ENCODE measurements around the gene ZCCHC14. TPM values are rescaled to one million over a fixed set of nuclear protein-coding genes. Genes with fewer than 3 reads are reported as not detected.
A peak's percentile ranks its signal among the peaks of the same experiment; 100 is the strongest.

Gene ZCCHC14
- total RNA-seq, 1 experiment from 2014 or later: 45.4 TPM

GRCh38 chr16:87459027-87459426 is 33.8 kb downstream of the ZCCHC14 start:
- no peak for TF ChIP-seq CTCF (IDR thresholded peaks at IDR 0.05; ENCODE audit: unreplicated experiment)
- no peak overlapping the region for H3K27ac Mint-ChIP-seq (ENCODE audit: unreplicated experiment)
- intact Hi-C loops (cut with micrococcal nuclease; ENCODE audit: unreplicated experiment): loop anchor here (5.0 kb wide), 1 partner anchor 52 kb away; no protein-coding TSS in a partner anchor
- peaks cover 27% of the 10 kb centered on the region for H3K36me3 Mint-ChIP-seq (ENCODE audit: insufficient read depth, unreplicated experiment)
- H3K4me3 Mint-ChIP-seq (ENCODE audit: low read depth, unreplicated experiment): no peak overlapping the region
- CTCF ChIA-PET: interaction anchor here (0.6 to 0.7 kb wide), 2 partner anchors 147 to 1749 kb away, joined by 3 read pairs; no protein-coding TSS in a partner anchor
- peaks cover 44% of the 10 kb centered on the region for H3K4me1 Mint-ChIP-seq (ENCODE audit: low read depth, unreplicated experiment)
- no peak for DNase-seq
- no peaks in the 10 kb centered on the region for H3K27me3 Mint-ChIP-seq (ENCODE audit: unreplicated experiment)
- no peaks in the 10 kb centered on the region for H3K9me3 Mint-ChIP-seq (ENCODE audit: low read depth, unreplicated experiment)
- BruUV-seq (replicated peaks): no TSS peak

- intact Hi-C loops (cut with micrococcal nuclease; ENCODE audit: unreplicated experiment): loop anchor here (5.0 kb wide), 1 partner anchor 51 kb away; no protein-coding TSS in a partner anchor
- H3K9me3 Mint-ChIP-seq (ENCODE audit: low read depth, unreplicated experiment): no peaks in the 10 kb centered on the region
- peaks cover 27% of the 10 kb centered on the region for H3K36me3 Mint-ChIP-seq (ENCODE audit: insufficient read depth, unreplicated experiment)
- no peaks in the 10 kb centered on the region for H3K27me3 Mint-ChIP-seq (ENCODE audit: unreplicated experiment)
- no TSS peak for BruUV-seq (replicated peaks)
- CTCF ChIA-PET: no interaction called here
- H3K4me1 Mint-ChIP-seq (ENCODE audit: low read depth, unreplicated experiment): peaks cover 40% of the 10 kb centered on the region
- peak overlapping the region; percentile 46 for H3K4me3 Mint-ChIP-seq (ENCODE audit: low read depth, unreplicated experiment)
- TF ChIP-seq CTCF (IDR thresholded peaks at IDR 0.05; ENCODE audit: unreplicated experiment): no peak
- no peak overlapping the region for H3K27ac Mint-ChIP-seq (ENCODE audit: unreplicated experiment)
- DNase-seq: no peak
Measured at GRCh38 chr16:87458424-87458915, 34.4 kb downstream of the ZCCHC14 start.

GRCh38 chr16:87457709-87458423 is 35.0 kb downstream of the ZCCHC14 start:
- no TSS peak for BruUV-seq (replicated peaks)
- peak overlapping the region; percentile 46 for H3K4me3 Mint-ChIP-seq (ENCODE audit: low read depth, unreplicated experiment)
- no peaks in the 10 kb centered on the region for H3K9me3 Mint-ChIP-seq (ENCODE audit: low read depth, unreplicated experiment)
- peaks cover 27% of the 10 kb centered on the region for H3K36me3 Mint-ChIP-seq (ENCODE audit: insufficient read depth, unreplicated experiment)
- peaks cover 40% of the 10 kb centered on the region for H3K4me1 Mint-ChIP-seq (ENCODE audit: low read depth, unreplicated experiment)
- no peak for TF ChIP-seq CTCF (IDR thresholded peaks at IDR 0.05; ENCODE audit: unreplicated experiment)
- CTCF ChIA-PET: interaction anchor here (0.7 to 1.9 kb wide), 3 partner anchors 9 to 194 kb away, joined by 3 to 11 read pairs (median 3); no protein-coding TSS in a partner anchor
- intact Hi-C loops (cut with micrococcal nuclease; ENCODE audit: unreplicated experiment): loop anchor here (2.0 to 5.0 kb wide), 2 partner anchors 51 to 179 kb away; no protein-coding TSS in a partner anchor
- DNase-seq: peak; percentile 74
- H3K27me3 Mint-ChIP-seq (ENCODE audit: unreplicated experiment): no peaks in the 10 kb centered on the region
- H3K27ac Mint-ChIP-seq (ENCODE audit: unreplicated experiment): peak overlapping the region; percentile 74

GRCh38 chr16:87457061-87457611 is 35.7 kb downstream of the ZCCHC14 start:
- Mint-ChIP-seq H3K4me1 (ENCODE audit: low read depth, unreplicated experiment) (peaks cover 35% of the 10 kb centered on the region), H3K27ac (ENCODE audit: unreplicated experiment) (peak overlapping the region; percentile 74), H3K9me3 (ENCODE audit: low read depth, unreplicated experiment) (no peaks in the 10 kb centered on the region), H3K27me3 (ENCODE audit: unreplicated experiment) (no peaks in the 10 kb centered on the region), H3K4me3 (ENCODE audit: low read depth, unreplicated experiment) (peak overlapping the region; percentile 46), H3K36me3 (ENCODE audit: insufficient read depth, unreplicated experiment) (peaks cover 27% of the 10 kb centered on the region)
- peak; percentile 43 for DNase-seq
- intact Hi-C loops (cut with micrococcal nuclease; ENCODE audit: unreplicated experiment): loop anchor here (2.0 to 5.0 kb wide), 2 partner anchors 50 to 180 kb away; no protein-coding TSS in a partner anchor
- BruUV-seq (replicated peaks): no TSS peak
- CTCF ChIA-PET: interaction anchor here (0.7 to 1.9 kb wide), 4 partner anchors 10 to 194 kb away, joined by 3 to 11 read pairs (median 3); no protein-coding TSS in a partner anchor
- no peak for TF ChIP-seq CTCF (IDR thresholded peaks at IDR 0.05; ENCODE audit: unreplicated experiment)

Measured in Calu3 (cell line).